GM18907 (cell line): ENCODE results near the gene ASTN2.
"Not testable (repeated sequence)": the region's sequence is repeated elsewhere in the genome, so short reads cannot be mapped to it uniquely, and the experiment has no call there.

Experiments used
- ATAC-seq: cut with Tn5 transposase; IDR thresholded peaks from one replicate; pipeline ENCODE4 v1.9.1; 2021; ENCODE audit warnings: mild to moderate bottlenecking, moderate library complexity; ENCODE audit not compliant: unreplicated experiment

ASTN2 gene

DNA sequence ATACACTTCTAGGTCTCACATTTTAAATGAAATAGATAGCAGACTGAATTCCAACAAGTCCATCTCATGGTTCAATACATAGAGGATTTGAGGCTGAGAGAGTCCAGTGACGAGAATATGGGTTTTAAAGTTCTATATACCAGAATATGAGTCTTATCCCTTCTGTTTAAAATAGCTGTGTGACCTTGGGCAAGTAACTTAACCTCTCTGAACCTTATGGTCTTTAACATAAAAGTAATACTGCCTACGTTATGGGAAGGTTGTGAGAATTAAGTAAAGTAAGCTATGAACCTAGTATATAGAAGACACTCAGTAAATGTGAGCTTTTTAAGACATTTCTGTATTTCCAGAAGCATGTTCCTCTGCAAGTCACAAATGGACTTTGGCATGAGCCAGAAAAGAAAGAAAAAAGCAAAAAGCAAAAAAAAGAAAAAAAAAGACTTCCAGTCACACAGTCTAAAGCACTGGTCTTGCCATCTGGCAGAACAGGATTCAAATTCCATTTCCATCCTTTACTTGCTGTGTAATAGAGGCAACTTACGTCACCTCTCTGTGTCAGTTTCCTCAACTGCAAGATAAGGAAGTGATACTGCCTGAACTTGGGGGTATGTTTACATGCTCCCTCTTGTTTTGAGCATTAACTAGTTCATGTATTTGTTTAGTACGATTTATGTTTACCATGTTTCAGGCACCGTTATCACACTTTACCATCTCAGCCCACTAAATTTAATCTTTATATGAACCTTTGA lies 479.5 kb downstream of the ASTN2 start:
- ATAC-seq: no peak

DNA sequence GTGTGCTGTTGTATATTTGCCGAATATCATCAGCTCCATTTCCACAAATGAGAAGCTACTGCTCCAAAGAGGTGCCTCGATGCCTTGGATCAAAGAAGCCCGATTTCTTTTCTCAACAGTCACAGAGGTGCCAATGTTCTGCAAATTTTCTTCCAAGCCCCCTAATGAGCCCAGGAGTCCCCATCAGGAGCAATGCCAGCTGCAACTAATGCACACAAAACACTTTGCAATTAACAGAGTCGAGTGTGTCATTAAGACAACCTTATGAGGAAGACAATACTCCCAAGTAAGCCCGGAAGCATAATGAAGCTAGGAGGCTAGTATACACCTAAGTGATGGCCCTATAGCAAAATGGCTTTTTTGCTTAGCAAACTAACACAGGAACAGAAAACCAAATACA lies 480.7 kb downstream of the ASTN2 start:
- ATAC-seq: no peak

DNA sequence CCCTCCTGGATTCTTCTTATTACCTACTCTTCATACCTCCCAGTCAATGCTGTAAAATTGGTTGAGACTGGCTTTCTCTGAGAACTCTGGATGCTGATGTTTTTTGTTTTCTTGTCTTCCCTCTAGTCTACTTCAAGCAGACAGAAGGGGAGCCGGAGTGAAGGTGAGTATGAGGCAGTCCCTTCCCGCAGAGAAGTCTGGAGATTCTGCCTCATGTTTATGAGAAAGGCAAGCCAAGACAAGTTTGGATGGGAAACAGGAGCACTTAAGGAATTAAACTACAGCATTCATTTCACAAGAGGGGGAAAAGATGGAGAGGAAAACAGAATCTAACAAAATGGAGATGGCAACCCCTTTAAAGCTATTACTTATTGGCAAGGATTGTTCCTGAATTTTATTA lies 481.6 kb downstream of the ASTN2 start:
- ATAC-seq: no peak

DNA sequence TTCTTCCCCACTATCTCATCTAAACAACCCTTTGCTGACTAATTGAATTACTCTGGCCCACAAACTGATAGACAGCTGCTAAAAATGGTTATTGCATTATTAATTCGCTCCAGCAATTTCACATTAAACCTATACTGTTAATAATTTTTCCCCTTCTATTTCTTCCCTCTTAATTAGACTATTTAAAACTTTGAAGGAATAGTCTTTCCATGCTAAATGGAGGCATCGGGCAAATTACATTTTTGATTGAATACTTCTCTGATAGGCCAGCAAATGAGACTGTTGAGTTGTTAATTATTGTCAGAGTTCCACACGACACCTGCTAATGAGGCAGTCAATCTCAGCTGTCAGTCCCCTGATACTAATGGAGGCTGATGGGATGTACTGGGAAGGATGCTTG lies 485.2 kb downstream of the ASTN2 start:
- no peak for ATAC-seq

DNA sequence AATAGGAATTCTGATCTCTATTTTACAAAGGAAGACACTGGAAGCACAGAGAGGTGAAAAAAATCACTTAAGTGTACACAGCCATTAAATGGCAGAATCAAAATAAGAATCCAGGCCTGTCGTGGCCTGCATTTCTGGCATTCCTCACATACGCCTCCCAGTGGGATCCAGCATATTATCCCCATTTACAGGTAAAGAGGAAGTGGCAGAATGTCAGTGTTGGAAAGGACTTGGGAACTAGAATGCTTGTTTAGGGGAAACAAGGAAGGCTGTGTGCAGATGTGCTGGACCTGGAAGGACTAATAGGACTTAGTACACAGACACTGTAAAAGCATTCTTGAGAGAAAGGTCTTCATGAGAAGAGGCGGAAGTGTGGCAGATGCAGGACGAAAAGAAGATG lies 486.0 kb downstream of the ASTN2 start:
- ATAC-seq: no peak

DNA sequence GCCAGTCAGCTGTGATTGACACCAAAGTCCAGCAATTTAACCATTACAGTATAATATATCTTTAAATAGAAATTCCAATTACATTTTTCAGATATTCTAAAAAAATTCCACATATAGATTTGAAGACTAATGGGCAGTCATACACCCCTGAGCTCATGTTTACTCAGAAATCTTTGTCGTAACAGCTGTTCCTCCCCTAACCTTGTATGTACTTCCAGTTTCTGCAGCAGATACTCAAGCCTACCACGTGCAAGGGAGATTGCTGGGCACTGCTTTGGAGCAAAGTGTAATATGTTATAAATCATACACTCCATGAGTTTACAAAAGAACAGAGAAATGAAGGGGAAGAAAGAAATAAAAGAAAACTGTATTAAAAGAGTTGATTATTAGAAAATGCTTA lies 486.6 kb downstream of the ASTN2 start:
- ATAC-seq: no peak

DNA sequence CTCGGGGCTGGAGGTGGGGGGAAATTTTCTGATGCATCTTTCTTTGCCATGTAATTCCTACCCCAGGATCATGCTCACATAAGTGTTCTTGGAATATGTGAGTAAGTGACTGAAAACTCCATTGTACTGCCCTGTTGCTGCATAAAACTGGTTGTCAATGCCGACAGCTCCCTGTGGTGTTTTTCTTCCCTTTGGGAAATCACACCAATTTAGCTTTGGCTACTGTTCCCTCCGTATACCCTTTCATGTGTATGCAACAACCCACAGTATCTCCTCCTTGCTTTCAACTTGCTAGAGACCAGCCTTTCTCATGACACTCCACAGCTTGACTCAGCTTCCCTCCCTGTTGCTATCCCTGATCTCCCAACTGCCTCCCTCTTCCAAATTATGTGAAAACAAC lies 487.1 kb downstream of the ASTN2 start:
- no peak for ATAC-seq

DNA sequence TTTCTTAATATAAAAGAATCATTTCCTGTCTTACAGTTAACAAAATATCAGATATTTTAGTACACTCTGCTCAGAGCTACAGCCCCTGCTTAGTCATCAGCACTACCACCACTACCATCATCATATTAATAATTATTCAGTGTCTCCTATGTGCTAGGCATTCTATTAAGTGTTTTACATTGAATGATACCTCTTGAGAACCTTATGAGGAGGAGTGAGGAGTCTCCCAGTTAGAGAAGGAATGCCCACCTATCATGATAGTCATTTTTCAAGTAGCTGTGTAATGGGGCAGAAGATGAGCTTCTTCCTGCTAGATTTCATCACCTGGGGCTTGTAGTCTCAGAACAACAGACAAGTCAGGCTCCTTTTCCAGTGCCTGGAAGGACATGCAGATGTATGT lies 489.7 kb downstream of the ASTN2 start:
- no peak for ATAC-seq

DNA sequence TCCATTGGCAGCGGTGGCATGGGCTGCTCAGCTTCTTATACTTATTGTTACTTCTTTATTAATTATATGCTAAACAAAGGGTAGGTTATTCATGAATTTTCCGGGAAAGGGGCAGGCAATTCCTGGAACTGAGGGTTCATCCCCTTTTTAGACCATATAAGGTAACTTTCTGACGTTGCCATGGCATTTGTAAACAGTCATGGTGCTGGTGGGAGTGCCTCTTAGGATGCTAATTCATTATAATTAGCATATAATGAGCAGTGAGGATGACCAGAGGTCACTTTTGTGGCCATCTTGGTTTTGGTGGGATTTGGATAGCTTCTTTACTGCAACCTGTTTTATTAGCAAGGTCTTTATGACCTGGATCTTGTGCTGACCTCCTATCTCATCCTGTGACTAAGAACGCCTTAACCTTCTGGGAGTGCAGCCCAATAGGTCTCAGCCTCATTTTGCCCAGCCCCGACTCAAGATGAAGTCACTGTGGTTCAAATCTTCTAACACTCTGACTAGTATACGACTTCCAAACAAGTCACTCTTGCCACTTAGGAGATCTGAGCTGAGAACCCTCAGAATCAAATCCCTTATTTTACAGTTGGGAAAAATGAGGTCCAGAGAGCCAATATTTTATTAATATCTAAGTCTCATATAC lies 490.3 kb downstream of the ASTN2 start:
- ATAC-seq: no peak

DNA sequence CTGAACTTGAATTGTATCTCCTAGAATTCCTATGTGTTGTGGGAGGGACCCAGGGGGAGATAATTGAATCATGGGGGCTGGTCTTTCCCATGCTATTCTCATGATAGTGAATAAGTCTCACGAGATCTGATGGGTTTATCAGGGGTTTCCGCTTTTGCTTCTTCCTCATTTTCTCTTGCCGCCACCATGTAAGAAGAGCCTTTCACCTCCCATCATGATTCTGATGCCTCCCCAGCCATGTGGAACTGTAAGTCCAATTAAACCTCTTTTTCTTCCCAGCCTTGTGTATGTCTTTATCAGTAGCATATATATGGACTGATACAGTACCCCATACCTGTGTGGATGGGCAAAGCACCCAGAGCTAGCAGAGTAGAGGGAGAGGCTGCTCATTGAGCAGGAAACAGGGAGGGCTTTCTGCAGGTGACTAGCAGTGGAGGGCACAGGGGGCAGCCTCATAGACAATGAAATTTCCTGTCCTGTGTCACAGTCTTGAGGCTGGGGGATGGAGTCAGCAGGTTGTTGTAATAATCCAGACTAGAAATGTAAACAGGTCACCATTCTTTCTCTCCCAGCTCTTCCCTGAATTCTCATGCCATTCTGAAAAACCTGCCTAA lies 496.9 kb downstream of the ASTN2 start:
- not testable (repeated sequence) for ATAC-seq

DNA sequence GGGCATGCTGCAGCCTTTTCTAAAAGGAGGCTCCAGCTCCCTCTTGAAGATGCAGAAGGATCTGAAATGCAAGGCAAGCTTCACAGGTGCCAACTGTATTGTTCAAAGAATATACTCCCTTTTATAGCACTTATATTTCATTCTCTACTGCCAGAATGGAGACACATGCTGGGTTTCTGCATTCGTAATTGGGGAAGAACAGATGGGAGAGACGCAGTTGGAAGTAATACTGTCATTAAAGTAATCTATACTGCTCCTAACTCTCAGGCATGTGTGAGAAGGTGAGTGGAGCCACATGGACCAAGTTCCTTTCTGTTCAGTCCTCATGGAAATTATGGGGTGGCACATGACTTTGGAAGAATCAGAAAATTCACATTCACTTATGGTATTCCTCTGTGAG lies 501.3 kb downstream of the ASTN2 start:
- ATAC-seq: no peak

DNA sequence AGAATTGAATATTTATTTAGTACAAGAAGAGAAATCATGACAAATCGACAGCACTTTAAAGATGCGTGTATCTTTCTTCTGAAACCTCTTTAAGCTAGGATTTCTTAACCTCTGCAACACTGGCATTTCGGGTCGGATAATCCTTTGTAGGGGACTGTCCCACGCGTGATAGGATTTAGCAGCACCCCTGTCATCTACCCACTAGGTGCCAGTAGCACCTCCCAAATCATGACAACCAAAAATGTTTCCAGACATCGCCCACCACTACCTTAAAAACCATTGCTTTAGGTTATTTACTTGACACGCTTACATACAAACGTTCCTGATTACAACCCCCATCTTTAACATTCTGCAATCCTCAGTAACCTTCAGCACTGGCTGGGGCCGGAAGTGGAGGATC lies 504.7 kb downstream of the ASTN2 start:
- ATAC-seq: no peak

DNA sequence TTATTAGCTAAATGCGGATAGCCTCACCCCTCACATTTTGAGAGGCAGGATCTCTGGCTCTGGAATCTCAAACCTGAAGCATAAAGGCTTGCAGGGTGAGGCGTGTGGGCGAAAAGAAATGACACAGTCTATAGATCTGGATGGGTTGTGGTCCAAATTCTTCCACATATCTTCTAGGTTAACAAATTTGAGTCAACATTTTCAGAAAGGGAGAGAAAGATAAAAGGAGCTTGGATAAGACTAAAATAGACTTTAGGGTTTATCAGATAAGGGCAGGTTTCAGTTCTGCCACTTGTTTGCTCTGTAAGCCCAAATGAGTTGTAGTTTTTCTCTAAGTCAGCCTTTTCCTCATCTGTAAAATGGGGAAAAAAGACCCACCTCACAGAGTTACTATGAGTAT lies 506.9 kb downstream of the ASTN2 start:
- ATAC-seq: no peak

DNA sequence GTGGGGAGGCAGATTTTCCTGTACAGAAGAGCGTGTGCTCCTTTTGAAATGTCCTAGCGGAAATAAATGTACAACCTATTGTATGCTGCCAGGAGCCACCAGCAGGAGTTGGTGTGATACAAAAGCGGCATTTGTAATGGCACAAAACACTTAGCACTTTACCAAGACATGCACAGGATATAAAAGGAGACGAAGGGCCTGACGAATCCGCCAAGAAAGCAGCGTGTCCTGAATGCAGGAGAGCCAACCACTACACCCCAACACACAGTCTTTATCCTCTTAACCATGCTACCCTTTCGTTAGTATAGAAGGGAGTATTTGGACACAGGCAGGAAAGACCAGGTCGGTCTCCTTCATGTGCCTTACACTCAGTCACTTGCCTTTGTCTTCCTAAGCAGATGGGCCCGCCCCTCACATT lies 509.7 kb downstream of the ASTN2 start:
- no peak for ATAC-seq

DNA sequence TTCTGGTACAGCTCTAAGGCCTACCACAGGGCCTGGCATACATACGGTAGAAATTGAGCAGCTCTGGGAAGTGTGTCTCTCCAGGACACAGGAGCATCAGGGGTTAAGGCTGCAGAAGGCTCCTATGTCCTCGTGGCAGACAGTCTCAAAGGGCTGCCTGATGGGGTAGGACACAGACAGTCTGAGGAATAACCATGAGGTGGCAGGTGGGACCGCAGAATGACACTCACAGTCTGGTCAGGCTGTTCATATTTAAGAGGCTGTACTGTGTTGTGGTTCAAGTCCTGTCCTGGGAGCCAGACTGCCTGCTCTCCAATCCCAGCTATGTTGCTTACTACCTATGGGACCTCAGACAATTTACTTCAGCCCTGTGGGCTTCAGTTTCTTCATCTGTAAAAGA lies 510.7 kb downstream of the ASTN2 start:
- ATAC-seq: no peak

DNA sequence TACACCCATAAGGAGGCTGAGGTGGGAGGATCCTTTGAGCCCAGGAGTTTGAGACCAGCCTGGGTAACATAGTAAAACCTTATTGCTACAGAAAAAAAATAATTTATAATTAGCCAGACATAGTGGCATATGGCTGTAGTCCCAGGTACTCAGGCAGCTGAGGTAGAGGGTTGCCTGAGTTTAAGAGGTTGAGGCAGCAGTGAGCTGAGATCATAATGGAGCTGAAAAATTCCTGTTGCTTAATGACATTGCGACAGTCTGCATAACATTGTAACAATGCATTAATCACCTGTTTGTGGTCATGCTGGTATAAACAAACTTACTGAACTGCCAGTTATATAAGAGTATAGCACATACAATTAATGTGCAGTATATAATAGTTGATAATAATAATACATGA lies 513.6 kb downstream of the ASTN2 start:
- no peak for ATAC-seq

DNA sequence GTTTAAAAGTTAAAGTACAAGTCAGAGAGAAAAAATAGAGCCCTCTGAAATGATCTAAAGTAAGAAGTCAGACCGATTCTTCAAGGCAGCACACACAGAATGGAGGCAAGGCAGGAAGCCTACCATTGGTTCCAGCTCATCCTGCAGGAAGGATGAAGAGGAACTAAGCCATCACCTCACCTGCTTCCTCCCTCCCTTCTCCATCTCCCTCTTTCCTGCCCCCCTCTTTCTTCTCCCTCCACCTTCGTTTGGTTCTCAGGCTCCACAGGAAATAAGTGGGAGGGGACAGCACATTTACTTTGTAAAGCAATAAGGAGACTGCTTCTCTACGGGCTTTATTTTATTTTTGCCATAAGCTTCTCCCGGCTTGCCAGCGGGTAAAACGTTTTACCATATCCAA lies 514.3 kb downstream of the ASTN2 start:
- no peak for ATAC-seq

DNA sequence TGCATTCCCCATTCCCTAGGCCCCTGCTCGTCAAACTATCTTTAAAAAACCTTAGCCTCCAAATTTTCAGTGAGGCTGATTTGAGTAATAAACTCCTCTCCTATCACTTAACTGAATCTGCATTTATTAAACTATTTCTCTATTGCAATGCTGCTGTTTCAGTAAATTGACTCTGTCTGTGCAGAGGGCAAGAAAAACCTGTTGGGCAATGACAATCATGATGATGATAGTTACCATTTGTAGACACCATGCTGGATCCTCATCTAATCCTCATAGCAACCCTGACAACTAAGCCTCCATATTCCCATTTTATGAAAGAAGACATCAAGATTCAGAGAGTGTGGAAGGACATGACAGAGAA lies 514.9 kb downstream of the ASTN2 start:
- no peak for ATAC-seq

DNA sequence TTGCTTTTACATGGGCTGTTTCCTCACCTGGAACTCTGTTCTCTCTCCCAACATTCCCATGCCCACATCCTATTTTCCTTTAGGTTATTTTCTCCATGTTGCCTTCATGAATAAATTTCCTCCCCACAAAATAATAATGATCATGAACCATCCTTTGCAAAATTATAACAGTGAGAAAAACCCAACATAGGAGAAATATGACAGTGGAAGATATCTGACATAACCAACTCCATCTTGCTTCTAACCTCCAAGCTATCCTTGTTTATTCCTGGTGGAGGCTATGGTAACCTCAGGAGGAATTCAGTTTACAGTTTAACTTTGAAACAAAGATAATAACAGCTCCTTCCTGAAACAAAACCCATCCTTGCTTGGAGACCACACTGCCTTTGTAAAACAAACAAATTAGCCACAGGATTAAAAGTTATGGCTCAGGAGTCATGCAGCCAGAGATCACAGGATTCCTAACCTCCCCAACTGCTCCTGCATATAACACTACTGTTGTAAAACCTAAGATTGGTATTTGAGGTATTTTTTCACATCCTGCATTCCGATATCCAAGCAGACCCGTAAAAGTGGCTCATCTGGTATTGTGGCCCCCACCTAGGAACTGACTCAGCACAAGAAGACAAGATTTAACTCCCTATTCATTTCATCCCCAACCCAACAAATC lies 515.4 kb downstream of the ASTN2 start:
- ATAC-seq: no peak

DNA sequence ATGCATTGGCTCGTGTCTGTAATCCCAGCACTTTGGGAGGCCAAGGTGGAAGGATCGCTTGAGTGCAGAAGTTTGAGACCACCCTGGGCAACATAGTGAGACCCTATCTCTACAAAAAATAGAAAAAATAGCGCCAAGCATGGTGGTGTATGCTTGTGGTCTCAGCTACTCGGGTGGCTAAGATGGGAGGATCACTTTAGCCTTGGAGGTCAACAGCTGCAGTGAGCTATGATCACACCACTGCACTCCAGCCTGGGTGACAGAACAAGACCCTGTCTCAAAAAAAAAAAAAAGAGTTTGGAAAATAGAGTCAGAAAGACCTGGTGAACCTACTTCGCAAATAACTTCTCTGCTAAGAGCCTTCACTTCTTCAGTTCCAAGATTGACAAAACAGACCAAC lies 516.7 kb downstream of the ASTN2 start:
- ATAC-seq: not testable (repeated sequence)

DNA sequence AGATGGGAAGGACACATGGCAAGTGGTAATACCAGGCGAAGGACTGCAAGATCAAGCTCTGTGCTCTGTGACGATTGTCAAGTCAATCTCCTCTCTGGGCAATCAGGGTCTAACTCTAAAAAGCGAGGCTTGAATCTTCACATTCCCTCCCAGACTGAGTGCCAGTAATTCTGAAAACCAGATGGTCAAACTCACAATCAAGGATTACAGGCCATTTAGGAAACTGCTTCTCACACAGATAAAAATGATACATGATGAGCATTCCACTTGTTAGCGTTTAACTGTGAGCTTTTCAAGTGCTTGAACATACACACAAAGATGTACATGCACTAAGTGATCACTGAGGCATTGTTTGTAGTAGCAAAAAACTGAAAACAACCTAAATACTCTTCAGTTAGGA lies 517.7 kb downstream of the ASTN2 start:
- no peak for ATAC-seq

DNA sequence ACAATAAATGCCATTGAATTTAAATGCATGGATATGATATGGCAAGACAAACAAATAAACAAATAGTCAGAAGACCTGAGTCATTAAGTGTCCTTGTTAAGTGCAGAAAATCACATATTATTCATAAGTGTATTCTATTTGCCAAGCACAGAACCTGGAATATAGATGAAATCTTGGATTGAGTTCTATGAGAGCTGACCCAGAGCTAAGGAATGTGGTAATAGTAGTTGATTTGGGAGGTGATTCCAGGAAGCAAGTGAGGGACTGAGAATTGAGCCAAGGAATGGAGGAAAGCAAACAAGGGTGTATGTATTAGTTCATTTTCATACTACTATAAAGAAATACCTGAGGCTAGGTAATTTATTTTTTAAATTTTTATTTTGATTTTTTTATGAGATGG lies 518.9 kb downstream of the ASTN2 start:
- ATAC-seq: no peak
